Panc1 (cell line): ENCODE data around the gene BCR. TPM values are rescaled to one million over a fixed set of nuclear protein-coding genes. Genes with fewer than 3 reads are reported as not detected.

Source experiments
- ATAC-seq: fragments of 200-7000 bp; cut with Tn5 transposase; 2 replicates; pipeline ENCODE4 v1.9.1; 2020; ENCODE audit warnings: mild to moderate bottlenecking, moderate library complexity
- BruUV-seq: library from RNA; stranded (reverse); fragments of 400-500 nt; replicated peaks from 2 replicates; lab custom pipeline; 2021; lab: Mats Ljungman, UMichigan
- CTCF ChIA-PET: fragments of 300-600 bp; sonication (Branson Sonifier 250); formaldehyde crosslinking; loops from one replicate; lab custom pipeline; 2022; ENCODE audit warnings: antibody characterized with exemption; lab: Charles Lee
- POLR2A ChIA-PET: fragments of 300-600 bp; sonication (Branson Sonifier 250); formaldehyde crosslinking; loops from one replicate; lab custom pipeline; 2022; ENCODE audit warnings: antibody characterized with exemption; lab: Charles Lee
- DNase-seq: peaks from one replicate; pipeline ENCODE4 v3.0.0-alpha.2; 2010; ENCODE audit warnings: low read depth, low spot score
- H3K27ac ChIP-seq: 2 replicates; pipeline ENCODE4 v1.5.1; 2011; ENCODE audit warnings: mild to moderate bottlenecking, low read length, inconsistent platforms
- H3K27me3 ChIP-seq: fragments of 200-500 bp; sonication (Bioruptor generic); 2 replicates; pipeline ENCODE4 v1.6.0; 2014; ENCODE audit warnings: low read length, inconsistent platforms; ENCODE audit not compliant: control insufficient read depth, insufficient read depth
- H3K36me3 ChIP-seq: fragments of 200-500 bp; sonication (Bioruptor generic); 2 replicates; pipeline ENCODE4 v1.5.1; 2014; ENCODE audit warnings: inconsistent platforms, mild to moderate bottlenecking, low read length, moderate library complexity; ENCODE audit not compliant: control insufficient read depth, insufficient read depth
- H3K4me1 ChIP-seq: 2 replicates; pipeline ENCODE4 v1.5.1; 2011; ENCODE audit warnings: inconsistent platforms, mild to moderate bottlenecking, low read length, moderate library complexity; ENCODE audit not compliant: control insufficient read depth, insufficient read depth
- H3K4me3 ChIP-seq, 2 experiments: 2 replicates each; pipeline ENCODE4 v1.5.1; 2011 to 2012; ENCODE audit warnings: low read depth in 2 of 2, low read length in 2 of 2, mild to moderate bottlenecking in 2 of 2, inconsistent platforms in 1 of 2, moderate library complexity in 1 of 2
- H3K9me3 ChIP-seq: fragments of 200-500 bp; sonication (Bioruptor generic); 2 replicates; pipeline ENCODE4 v1.5.1; 2014; ENCODE audit warnings: low read depth, mild to moderate bottlenecking, inconsistent platforms, low read length, moderate library complexity; ENCODE audit not compliant: control insufficient read depth, insufficient read depth
- CTCF ChIP-seq: fragments of 450-650 bp; IDR thresholded peaks from 2 replicates; pipeline ENCODE4 v1.5.1; 2017; ENCODE audit warnings: mild to moderate bottlenecking
- POLR2AphosphoS5 ChIP-seq: IDR thresholded peaks from 2 replicates; pipeline ENCODE4 v1.6.1; 2012; ENCODE audit warnings: mild to moderate bottlenecking, low read depth, low read length, moderate library complexity
- REST ChIP-seq, 2 experiments: IDR thresholded peaks; 2 replicates each; pipeline ENCODE4 v1.6.1; 2011 to 2012; ENCODE audit warnings: low read depth in 2 of 2, control low read depth in 1 of 2, low read length in 1 of 2, mild to moderate bottlenecking in 1 of 2, moderate library complexity in 1 of 2; ENCODE audit not compliant: insufficient read depth in 1 of 2
- SIN3A ChIP-seq: IDR thresholded peaks from 2 replicates; pipeline ENCODE4 v1.6.1; 2012; ENCODE audit warnings: low read depth, mild to moderate bottlenecking, low read length, moderate library complexity, borderline replicate concordance; ENCODE audit not compliant: insufficient read depth
- TCF7L2 ChIP-seq: IDR thresholded peaks from 2 replicates; pipeline ENCODE4 v1.6.1; 2011; ENCODE audit warnings: mild to moderate bottlenecking, low read depth, low read length, inconsistent platforms
- in situ Hi-C: cut with HindIII; loops from 2 replicates; pipeline ENCODE4 v1.10.0; 2016; ENCODE audit warnings: low sequenced_read_pairs, low pct_unique_long_range_greater_than_20kb
- intact Hi-C: fragments of 100-400 bp; cut with micrococcal nuclease; formaldehyde crosslinking; loops from one replicate; pipeline ENCODE4 v1.10.0; 2022; ENCODE audit not compliant: unreplicated experiment
- total RNA-seq: library from RNA; stranded (reverse); gene quantifications from one replicate; pipeline ENCODE4 v1.2.1, GENCODE V29; 2021; ENCODE audit not compliant: unreplicated experiment

BCR gene
- total RNA-seq, 1 experiment from 2014 or later, result 32.1 TPM

- no peaks in the 10 kb centered on the region for H3K9me3 ChIP-seq
- ChIA-PET POLR2A (no interaction called here), CTCF (no interaction called here)
- no TSS peak for BruUV-seq
- TF ChIP-seq TCF7L2 (no peak), POLR2AphosphoS5 (no peak), REST (IDR thresholded peaks at IDR 0.05; ENCODE audit: insufficient read depth in 1 of 2, low read depth in 2 of 2, low read length in 1 of 2) (no peak), SIN3A (no peak), CTCF (no peak)
- H3K27ac ChIP-seq, result no peak overlapping the region
- no peaks in the 10 kb centered on the region for H3K4me1 ChIP-seq
- intact Hi-C loops (no loop called here), in situ Hi-C loops (no loop called here)
- ATAC-seq (no peak), DNase-seq (no peak)
- no peaks in the 10 kb centered on the region for H3K36me3 ChIP-seq
- H3K27me3 ChIP-seq, result no peaks in the 10 kb centered on the region
- H3K4me3 ChIP-seq, result no peak overlapping the region
These were observed 120.2 kb downstream of the BCR start for GRCh38 chr22:23300476-23300875.

GRCh38 chr22:23301591-23301990, 121.3 kb downstream of the BCR start:
- in situ Hi-C loops, result no loop called here
- ChIA-PET POLR2A (no interaction called here), CTCF (no interaction called here)
- TF ChIP-seq CTCF (no peak), POLR2AphosphoS5 (no peak), SIN3A (no peak), REST (IDR thresholded peaks at IDR 0.05; ENCODE audit: insufficient read depth in 1 of 2, low read depth in 2 of 2, low read length in 1 of 2) (no peak), TCF7L2 (no peak)
- H3K27ac ChIP-seq, result no peak overlapping the region
- no TSS peak for BruUV-seq
- no peaks in the 10 kb centered on the region for H3K36me3 ChIP-seq
- ATAC-seq, result no peak
- no peaks in the 10 kb centered on the region for H3K27me3 ChIP-seq
- H3K4me3 ChIP-seq, result no peak overlapping the region
- no peaks in the 10 kb centered on the region for H3K4me1 ChIP-seq
- no peak for DNase-seq
- H3K9me3 ChIP-seq, result no peaks in the 10 kb centered on the region
- intact Hi-C loops, result no loop called here
